A673 (cell line): ENCODE results near the gene METTL1. TPM values are rescaled to one million over a fixed set of nuclear protein-coding genes. Genes with fewer than 3 reads are reported as not detected.

Source experiments
- BruUV-seq: library from RNA; stranded (reverse); fragments of 400-500 nt; replicated peaks from 2 replicates; lab custom pipeline; 2021; lab: Mats Ljungman, UMichigan
- CTCF ChIA-PET: fragments of 300-600 bp; sonication (Branson Sonifier 250); formaldehyde crosslinking; loops from one replicate; lab custom pipeline; 2022; ENCODE audit warnings: antibody characterized with exemption; lab: Charles Lee
- POLR2A ChIA-PET: fragments of 300-600 bp; sonication (Branson Sonifier 250); formaldehyde crosslinking; loops from one replicate; lab custom pipeline; 2022; ENCODE audit warnings: antibody characterized with exemption; ENCODE audit not compliant: low non-redundant PET; lab: Charles Lee
- DNase-seq: peaks from one replicate; pipeline ENCODE4 v3.0.0-alpha.2; 2015; ENCODE audit warnings: low spot score
- H3K27ac ChIP-seq: fragments of 200-600 bp; sonication (generic); 2 replicates; pipeline ENCODE4 v1.5.1; 2016; ENCODE audit warnings: mixed run types, low read depth, mild to moderate bottlenecking, mixed read lengths, antibody characterized with exemption, low read length; ENCODE audit not compliant: poor library complexity, severe bottlenecking
- H3K27me3 ChIP-seq: fragments of 200-600 bp; sonication (generic); replicated peaks from 2 replicates; pipeline ENCODE4 v1.6.1; 2017; ENCODE audit warnings: mixed run types, low read depth, mild to moderate bottlenecking, mixed read lengths, antibody characterized with exemption, low read length; ENCODE audit not compliant: insufficient read depth, poor library complexity
- H3K36me3 ChIP-seq: fragments of 200-600 bp; sonication (generic); 2 replicates; pipeline ENCODE4 v1.6.1; 2016; ENCODE audit warnings: mixed run types, mild to moderate bottlenecking, mixed read lengths, antibody characterized with exemption, low read length; ENCODE audit not compliant: insufficient read depth, poor library complexity, severe bottlenecking
- H3K4me1 ChIP-seq: fragments of 200-600 bp; sonication (generic); 2 replicates; pipeline ENCODE4 v1.6.1; 2017; ENCODE audit warnings: mixed run types, mild to moderate bottlenecking, mixed read lengths, antibody characterized with exemption, low read length; ENCODE audit not compliant: insufficient read depth, poor library complexity, severe bottlenecking
- H3K4me3 ChIP-seq: fragments of 200-600 bp; sonication (generic); 2 replicates; pipeline ENCODE4 v1.5.1; 2016; ENCODE audit warnings: low read depth, mixed run types, mild to moderate bottlenecking, mixed read lengths, low read length; ENCODE audit not compliant: poor library complexity, severe bottlenecking
- H3K9me3 ChIP-seq: fragments of 200-600 bp; sonication (generic); 2 replicates; pipeline ENCODE4 v1.6.1; 2016; ENCODE audit warnings: mixed run types, low read depth, mild to moderate bottlenecking, mixed read lengths, antibody characterized with exemption, low read length; ENCODE audit not compliant: poor library complexity, severe bottlenecking
- CTCF ChIP-seq: fragments of 300-800, 200-600 bp; sonication (generic); conservative IDR thresholded peaks from 2 replicates; pipeline ENCODE4 v1.5.1; 2017; ENCODE audit warnings: low read depth, mild to moderate bottlenecking, antibody characterized with exemption, low read length, moderate library complexity, mixed read lengths
- EZH2 ChIP-seq: fragments of 200-600 bp; sonication (generic); IDR thresholded peaks from 2 replicates; pipeline ENCODE4 v1.6.1; 2017; ENCODE audit warnings: borderline replicate concordance, low read depth, mild to moderate bottlenecking, mixed read lengths, antibody characterized with exemption, low read length; ENCODE audit not compliant: poor library complexity, severe bottlenecking
- intact Hi-C: fragments of 100-400 bp; cut with micrococcal nuclease; formaldehyde crosslinking; loops from one replicate; pipeline ENCODE4 v1.10.0; 2022; ENCODE audit not compliant: unreplicated experiment
- total RNA-seq: library from RNA; stranded (reverse); gene quantifications from 2 replicates; pipeline ENCODE4 v1.2.3, GENCODE V29; 2021

The METTL1 gene
- total RNA-seq, 1 experiment from 2014 or later: 55.6 TPM

GRCh38 chr12:57782608-57783465 lies 10.9 kb upstream of the METTL1 start, which contains the start of gene TSFM:
Gene TSFM, plus strand, starts transcription at chr12:57782787. Its CDS starts 15 bp downstream, at chr12:57782802.
- H3K4me1 ChIP-seq: no peaks in the 10 kb centered on the region
- H3K27me3 ChIP-seq: no peaks in the 10 kb centered on the region
- H3K4me3 ChIP-seq: peak within 1 kb of the TSS; percentile 95
- H3K27ac ChIP-seq: peak within 1 kb of the TSS; percentile 79
- peaks cover 35% of the 10 kb centered on the region for H3K36me3 ChIP-seq
- BruUV-seq: no TSS peak
- CTCF ChIA-PET: interaction anchor here (1.0 to 1.4 kb wide), 2 partner anchors 11 to 21 kb away, joined by 3 to 4 read pairs; partner anchors contain the start of genes EEF1AKMT3 and METTL1
- H3K9me3 ChIP-seq: no peaks in the 10 kb centered on the region
- POLR2A ChIA-PET: no interaction called here
- peak; percentile 97 for DNase-seq
- TF ChIP-seq EZH2 (no peak), CTCF (peak; percentile 94)
- intact Hi-C loops: no loop called here

GRCh38 chr12:57782243-57782607 lies 10.3 kb upstream of the METTL1 start:
- ChIA-PET CTCF (interaction anchor here (1.4 kb wide), 1 partner anchor 10 kb away, joined by 3 read pairs; the partner anchor contains the start of genes EEF1AKMT3 and METTL1), POLR2A (no interaction called here)
- Histone ChIP-seq H3K36me3 (peaks cover 29% of the 10 kb centered on the region), H3K4me3 (peak overlapping the region; percentile 95), H3K27me3 (no peaks in the 10 kb centered on the region), H3K4me1 (no peaks in the 10 kb centered on the region), H3K9me3 (no peaks in the 10 kb centered on the region), H3K27ac (no peak overlapping the region)
- intact Hi-C loops: no loop called here
- no peak for DNase-seq
- no TSS peak for BruUV-seq
- TF ChIP-seq EZH2 (no peak), CTCF (no peak)

- Histone ChIP-seq H3K4me3 (no peak overlapping the region), H3K27ac (no peak overlapping the region), H3K9me3 (no peaks in the 10 kb centered on the region), H3K36me3 (peaks cover 25% of the 10 kb centered on the region), H3K4me1 (no peaks in the 10 kb centered on the region), H3K27me3 (no peaks in the 10 kb centered on the region)
- BruUV-seq: no TSS peak
- ChIA-PET POLR2A (interaction anchor here (0.6 kb wide), 1 partner anchor 421 kb away, joined by 11 read pairs; no protein-coding TSS in a partner anchor), CTCF (no interaction called here)
- DNase-seq: no peak
- intact Hi-C loops: no loop called here
- TF ChIP-seq EZH2: no peak
- TF ChIP-seq CTCF: no peak
Observed at GRCh38 chr12:57781801-57782200, 9.9 kb upstream of the METTL1 start.
